ENCODE data around the gene GRB10.

- TF ChIP-seq POLR2A (IDR thresholded peaks at IDR 0.05), result no peak
- TF ChIP-seq, protein P1, sequence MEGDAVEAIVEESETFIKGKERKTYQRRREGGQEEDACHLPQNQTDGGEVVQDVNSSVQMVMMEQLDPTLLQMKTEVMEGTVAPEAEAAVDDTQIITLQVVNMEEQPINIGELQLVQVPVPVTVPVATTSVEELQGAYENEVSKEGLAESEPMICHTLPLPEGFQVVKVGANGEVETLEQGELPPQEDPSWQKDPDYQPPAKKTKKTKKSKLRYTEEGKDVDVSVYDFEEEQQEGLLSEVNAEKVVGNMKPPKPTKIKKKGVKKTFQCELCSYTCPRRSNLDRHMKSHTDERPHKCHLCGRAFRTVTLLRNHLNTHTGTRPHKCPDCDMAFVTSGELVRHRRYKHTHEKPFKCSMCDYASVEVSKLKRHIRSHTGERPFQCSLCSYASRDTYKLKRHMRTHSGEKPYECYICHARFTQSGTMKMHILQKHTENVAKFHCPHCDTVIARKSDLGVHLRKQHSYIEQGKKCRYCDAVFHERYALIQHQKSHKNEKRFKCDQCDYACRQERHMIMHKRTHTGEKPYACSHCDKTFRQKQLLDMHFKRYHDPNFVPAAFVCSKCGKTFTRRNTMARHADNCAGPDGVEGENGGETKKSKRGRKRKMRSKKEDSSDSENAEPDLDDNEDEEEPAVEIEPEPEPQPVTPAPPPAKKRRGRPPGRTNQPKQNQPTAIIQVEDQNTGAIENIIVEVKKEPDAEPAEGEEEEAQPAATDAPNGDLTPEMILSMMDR (IDR thresholded peaks at IDR 0.05), result no peak
These were observed 67.8 kb downstream of the GRB10 start for GRCh38 chr7:50714857-50715256.
